Stimulated activated CD8-positive, alpha-beta memory T cell treated with anti-CD3 and anti-CD28 coated beads, Interleukin-12 subunit alpha, Interleukin-12 subunit beta, amount 100 ng/mL, for 24 hours (primary cell): Measurements from ENCODE around the gene HAND2.

Experiments
- DNase-seq: peaks from one replicate; pipeline ENCODE4 v3.0.0-alpha.2; 2020; ENCODE audit errors: extremely low read depth

Gene HAND2

DNA sequence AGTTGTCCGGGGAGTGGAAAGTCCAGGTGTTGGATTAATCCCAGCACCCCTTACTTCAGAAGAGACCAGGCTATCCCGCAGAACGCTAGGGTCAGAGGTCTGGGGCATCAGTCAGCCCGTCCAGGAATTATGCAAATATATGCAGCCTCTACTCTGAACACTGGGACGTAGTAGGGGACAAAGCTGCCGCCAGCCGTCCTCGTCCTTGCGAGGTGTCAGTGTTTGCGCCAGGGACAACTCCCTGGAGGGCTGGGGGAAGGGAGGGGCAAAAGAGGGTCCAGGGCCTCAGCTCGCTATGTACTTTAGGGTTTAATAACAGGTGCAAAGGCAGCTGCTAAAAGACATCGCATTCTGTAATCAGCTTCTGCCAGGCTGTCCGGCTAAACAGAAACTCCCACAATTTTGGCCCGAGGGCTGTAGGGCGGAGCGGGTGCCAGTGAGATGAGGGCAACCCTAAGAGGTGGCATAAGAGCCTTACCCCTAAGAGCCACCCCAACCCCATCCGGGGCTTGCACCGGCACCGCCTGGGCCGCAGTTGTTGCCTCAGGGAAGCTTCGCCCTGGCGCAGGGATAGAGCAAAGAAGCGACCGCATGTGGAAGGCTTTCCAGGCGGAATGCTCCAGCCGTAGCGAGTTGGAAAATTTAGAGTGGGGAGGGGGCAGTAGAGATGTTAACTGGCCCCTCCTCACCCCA is 8.4 kb downstream of the HAND2 start:
- DNase-seq = no peak

DNA sequence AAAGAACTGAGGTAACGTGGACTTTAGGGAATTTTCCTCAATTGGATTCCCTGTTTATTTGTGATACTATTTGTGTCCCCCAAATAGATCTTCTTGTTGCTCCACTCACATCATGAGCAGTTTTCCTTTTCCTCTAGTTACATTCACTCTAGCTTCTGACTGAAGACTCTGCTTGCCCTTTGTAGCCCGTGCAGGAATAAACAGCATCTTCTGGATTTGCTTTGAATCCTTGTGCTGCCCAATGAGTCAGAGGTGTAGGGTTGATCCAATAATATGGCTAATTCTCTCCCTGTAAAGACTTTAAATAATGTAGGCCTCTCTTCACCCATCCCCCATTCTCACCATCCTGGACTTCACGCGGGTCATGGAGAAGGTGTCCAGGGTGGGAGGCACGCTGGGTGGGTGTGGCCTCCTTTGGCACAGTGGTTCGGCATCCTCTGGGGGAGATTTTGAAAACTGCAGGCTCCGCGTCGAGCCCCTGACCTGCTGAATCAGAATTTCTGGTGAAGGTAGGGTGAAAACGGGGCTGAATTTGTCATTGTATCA is 9.0 kb downstream of the HAND2 start:
- no peak for DNase-seq

GRCh38 chr4:173519111-173520101 is 10.6 kb downstream of the HAND2 start:
- DNase-seq = no peak

GRCh38 chr4:173518425-173519102 is 11.5 kb downstream of the HAND2 start:
- DNase-seq = no peak

DNA sequence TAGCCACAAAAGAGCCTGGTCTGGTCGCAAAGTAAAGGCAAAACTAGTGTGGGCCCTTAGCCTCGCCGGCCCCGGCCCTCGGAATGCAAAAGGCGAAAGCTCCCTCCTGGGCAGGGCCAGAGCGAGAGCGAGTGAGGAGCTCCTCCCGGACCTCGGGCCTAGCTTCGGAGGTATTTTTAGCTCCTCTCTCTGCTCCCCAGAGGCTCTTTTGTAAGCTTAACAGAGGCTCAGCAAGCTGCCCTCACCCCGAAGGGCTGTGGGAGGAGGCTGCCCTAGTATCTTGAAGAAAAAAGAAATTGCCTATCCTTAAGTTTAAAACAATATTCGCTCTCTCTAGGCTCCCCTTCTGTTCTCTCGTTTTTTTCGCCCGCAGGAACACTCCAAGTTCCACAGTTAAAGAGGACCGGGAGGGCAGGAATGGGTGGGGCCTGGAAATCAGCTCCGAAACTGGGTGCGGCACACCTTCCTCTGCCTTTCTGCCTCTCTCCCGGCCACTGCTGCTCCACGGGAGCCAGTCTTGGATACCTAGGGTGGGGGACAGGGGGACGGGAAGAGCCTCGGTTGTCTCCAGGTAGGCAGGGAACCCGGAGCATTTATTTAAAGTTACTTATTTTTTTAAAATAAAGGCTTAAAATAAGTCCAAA is 12.1 kb downstream of the HAND2 start:
- no peak for DNase-seq

GRCh38 chr4:173516621-173517524 is 13.2 kb downstream of the HAND2 start:
- DNase-seq = no peak

- DNase-seq = no peak
Observed at GRCh38 chr4:173515458-173515857, 14.6 kb downstream of the HAND2 start.

GRCh38 chr4:173514641-173515217 is 15.3 kb downstream of the HAND2 start:
- DNase-seq = no peak

- no peak for DNase-seq
Observed at GRCh38 chr4:173513651-173514050, 16.4 kb downstream of the HAND2 start.

GRCh38 chr4:173511787-173512361 is 18.2 kb downstream of the HAND2 start:
- DNase-seq = no peak

DNA sequence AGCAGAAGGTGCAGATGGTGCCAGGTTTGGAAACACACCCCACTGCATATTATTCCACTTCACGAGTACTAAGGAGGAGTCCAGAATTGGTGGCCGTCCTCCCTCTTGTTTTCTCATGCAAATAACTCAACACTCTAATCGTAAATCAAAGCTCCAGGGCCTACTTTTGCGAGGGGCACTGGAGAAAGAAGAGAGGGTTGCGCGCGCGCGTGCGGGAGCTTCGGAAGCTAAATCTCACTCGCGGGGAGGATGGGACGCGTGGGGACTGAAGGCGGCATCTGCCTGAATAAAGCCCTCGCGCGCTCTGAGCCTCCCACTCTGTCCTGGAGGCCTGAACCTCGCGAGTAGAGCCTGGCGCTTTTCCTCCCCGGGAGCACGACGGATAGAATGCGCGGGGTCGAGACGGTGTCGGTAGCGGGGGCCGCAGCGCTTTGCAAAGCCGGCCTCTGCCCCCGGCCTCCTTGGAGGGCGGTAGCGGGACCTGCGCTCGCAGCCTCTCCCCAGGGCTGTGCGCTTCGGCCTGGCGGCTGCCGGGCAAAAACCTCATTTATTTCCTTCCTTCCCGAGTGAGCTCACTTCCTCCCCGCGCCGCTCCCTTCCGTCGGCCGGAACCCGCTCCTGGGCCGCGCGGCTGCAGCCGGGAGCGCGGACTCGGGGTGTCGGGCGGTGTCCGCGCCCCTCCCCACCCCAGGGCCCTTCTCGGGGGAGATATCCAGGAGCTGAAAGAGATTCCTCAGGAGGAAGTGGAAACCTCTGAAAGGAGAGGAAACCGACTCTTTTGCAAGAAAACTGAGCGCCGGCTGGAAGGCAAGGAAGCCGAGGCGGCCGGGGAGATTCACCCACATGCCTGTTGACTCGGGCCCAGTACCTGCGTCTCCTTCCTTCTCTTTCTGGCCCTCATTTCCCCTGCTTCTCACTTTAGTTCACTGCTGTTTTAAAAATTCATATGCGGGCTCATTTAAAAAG is 20.7 kb downstream of the HAND2 start:
- DNase-seq = no peak

DNA sequence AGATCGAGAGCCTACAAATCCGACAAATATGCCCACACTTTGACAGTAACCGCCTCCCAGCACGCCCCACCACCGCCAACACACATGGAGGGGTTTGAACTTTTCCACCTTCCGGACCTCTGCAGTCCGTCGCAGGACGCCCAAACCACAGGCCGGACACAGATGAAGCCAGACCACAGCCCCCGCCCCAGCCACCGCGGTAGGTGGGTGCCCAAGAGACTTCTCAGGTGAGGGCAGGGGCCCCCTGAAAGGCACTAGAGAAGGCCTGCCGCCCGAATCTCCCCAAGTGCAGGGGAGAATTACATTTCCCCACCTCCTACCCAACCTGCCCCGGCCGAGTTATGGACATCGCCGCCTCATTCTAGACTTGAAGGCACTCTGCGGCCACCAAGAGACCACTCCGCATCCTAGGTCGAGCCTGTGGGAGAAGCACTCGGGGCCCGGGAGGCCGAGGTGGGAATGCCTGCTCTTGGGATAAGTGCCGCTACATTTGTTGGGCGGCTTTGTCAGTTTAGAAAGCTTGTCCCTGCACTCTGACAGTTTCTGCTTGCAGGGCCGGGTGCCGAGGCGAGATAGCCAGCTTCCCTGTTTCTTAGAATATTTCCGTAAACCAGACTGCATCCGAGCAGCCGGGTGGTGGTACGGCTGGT is 21.5 kb downstream of the HAND2 start:
- no peak for DNase-seq

DNA sequence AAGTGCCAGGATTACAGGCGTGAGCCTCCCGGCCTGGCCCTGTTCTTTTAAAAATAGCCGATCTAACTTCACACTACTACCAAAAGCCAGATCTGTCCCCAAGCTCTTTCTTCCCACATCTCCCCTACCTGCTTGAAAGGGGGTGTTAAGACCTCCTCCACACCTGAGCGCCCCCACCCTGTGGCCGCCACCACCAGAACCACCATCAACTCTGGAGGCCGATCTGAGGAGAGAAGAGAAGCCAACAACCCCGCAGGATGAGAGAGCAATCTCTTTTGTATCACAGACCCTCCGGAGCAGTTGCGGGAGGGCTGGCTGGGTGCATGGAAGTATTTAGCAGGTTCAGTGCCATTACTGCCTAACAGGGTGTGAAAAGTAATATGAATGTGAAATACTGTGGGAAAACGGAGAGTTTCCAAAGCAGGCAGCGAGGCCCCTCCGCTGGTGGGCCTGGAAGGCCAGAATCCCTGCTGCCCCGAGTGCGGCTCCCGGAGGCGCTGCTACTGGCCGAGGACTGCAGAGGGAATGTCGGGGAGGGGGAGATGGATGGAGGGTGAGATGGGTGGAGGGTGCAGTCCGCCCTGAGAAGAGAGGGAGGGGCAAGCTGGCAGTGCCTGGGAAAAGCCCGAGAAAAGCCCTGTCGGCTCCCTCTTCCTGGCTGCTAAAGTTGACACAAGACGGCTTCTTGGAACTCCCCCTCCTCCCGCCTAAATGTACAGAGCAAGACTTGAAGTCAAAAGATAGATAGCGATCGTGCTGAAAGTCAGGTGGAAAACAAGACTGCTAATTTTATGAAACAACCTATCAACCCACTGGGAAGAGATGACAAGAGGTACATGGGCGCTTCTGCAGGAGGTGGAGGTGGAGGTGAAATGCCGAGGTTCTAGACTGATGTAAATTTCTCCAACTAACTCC is 22.3 kb downstream of the HAND2 start:
- no peak for DNase-seq

- no peak for DNase-seq
Observed at GRCh38 chr4:173506597-173507211, 23.3 kb downstream of the HAND2 start.

GRCh38 chr4:173505924-173506518 is 24.0 kb downstream of the HAND2 start:
- DNase-seq = no peak

GRCh38 chr4:173504181-173504503 is 25.9 kb downstream of the HAND2 start:
- DNase-seq = no peak
